SK-N-SH (cell line): Measurements from ENCODE around the gene CDKAL1. TPM values are rescaled to one million over a fixed set of nuclear protein-coding genes. Genes with fewer than 3 reads are reported as not detected.
A peak's percentile ranks its signal among the peaks of the same experiment; 100 is the strongest.

Experiments used
- CTCF ChIA-PET: fragments of 300-600, 350-600 bp; formaldehyde crosslinking; extraction: SDS; loops from one replicate; lab custom pipeline; 2021; lab: Yijun Ruan, JAX
- POLR2A ChIA-PET: fragments of 350-600 bp; sonication (Branson Sonifier 250); formaldehyde crosslinking; extraction: SDS; loops from one replicate; lab custom pipeline; 2020; ENCODE audit warnings: antibody characterized with exemption, inconsistent platforms; lab: Yijun Ruan, JAX
- DNase-seq: peaks from one replicate; pipeline ENCODE4 v3.0.0; 2012
- H2AFZ ChIP-seq: fragments of 200-600 bp; sonication (generic); 2 replicates; pipeline ENCODE4 v1.8.1; 2016; ENCODE audit warnings: antibody characterized with exemption, mild to moderate bottlenecking, low read depth
- H3F3A ChIP-seq: fragments of 200-600 bp; sonication (generic); replicated peaks from 2 replicates; pipeline ENCODE3; 2016; ENCODE audit warnings: antibody characterized with exemption, mild to moderate bottlenecking; ENCODE audit not compliant: insufficient read depth
- H3K27ac ChIP-seq, 2 experiments: fragments of 200-500 bp in 1 of 2; fragments of 200-600 bp in 1 of 2; sonication (Bioruptor generic) in 1 of 2; sonication (generic), shearing (Covaris generic) in 1 of 2; 2 replicates each; pipeline versions ENCODE4 v1.5.1 to v1.6.1; 2014 to 2016; ENCODE audit warnings: low read depth in 2 of 2, inconsistent platforms in 1 of 2, low read length in 1 of 2, mild to moderate bottlenecking in 1 of 2, mixed read lengths in 1 of 2
- H3K27me3 ChIP-seq: fragments of 200-600 bp; sonication (generic), shearing (Covaris generic); 2 replicates; pipeline ENCODE4 v1.6.1; 2016; ENCODE audit warnings: mixed run types; ENCODE audit not compliant: insufficient read depth
- H3K36me3 ChIP-seq, 2 experiments: fragments of 200-500 bp in 1 of 2; fragments of 200-600 bp in 1 of 2; sonication (Bioruptor generic) in 1 of 2; sonication (generic) in 1 of 2; replicated peaks in 1 of 2; 2 replicates each; pipeline versions ENCODE3 to v1.5.1; 2014 to 2016; ENCODE audit warnings: low read length in 1 of 2, mild to moderate bottlenecking in 1 of 2; ENCODE audit not compliant: insufficient read depth in 2 of 2, control insufficient read depth in 1 of 2
- H3K4me1 ChIP-seq, 2 experiments: fragments of 200-500 bp in 1 of 2; fragments of 200-600 bp in 1 of 2; sonication (Bioruptor generic) in 1 of 2; sonication (generic), shearing (Covaris generic) in 1 of 2; 2 replicates each; pipeline versions ENCODE4 v1.5.1 to v1.6.1; 2014 to 2016; ENCODE audit warnings: low read depth in 1 of 2, low read length in 1 of 2, mixed run types in 1 of 2; ENCODE audit not compliant: insufficient read depth in 2 of 2, control insufficient read depth in 1 of 2
- H3K4me2 ChIP-seq: fragments of 200-600 bp; sonication (generic), shearing (Covaris generic); 2 replicates; pipeline ENCODE4 v1.6.1; 2017; ENCODE audit warnings: mixed run types
- H3K4me3 ChIP-seq, 2 experiments: fragments of 200-500 bp in 1 of 2; fragments of 200-600 bp in 1 of 2; sonication (Bioruptor generic) in 1 of 2; sonication (generic), shearing (Covaris generic) in 1 of 2; 2 replicates each; pipeline versions ENCODE4 v1.5.1 to v1.8.1; 2014 to 2016; ENCODE audit warnings: low read depth in 2 of 2, inconsistent platforms in 1 of 2, low read length in 1 of 2, mild to moderate bottlenecking in 1 of 2, mixed read lengths in 1 of 2, moderate library complexity in 1 of 2
- H3K79me2 ChIP-seq: fragments of 200-600 bp; sonication (generic); 2 replicates; pipeline ENCODE4 v1.8.1; 2017; ENCODE audit warnings: mild to moderate bottlenecking; ENCODE audit not compliant: insufficient read depth
- H3K9ac ChIP-seq: fragments of 200-600 bp; sonication (generic); 2 replicates; pipeline ENCODE4 v1.6.1; 2017; ENCODE audit warnings: mixed run types
- H3K9me2 ChIP-seq: fragments of 200-600 bp; sonication (generic); 2 replicates; pipeline ENCODE4 v1.6.1; 2017; ENCODE audit warnings: mixed run types
- H3K9me3 ChIP-seq: fragments of 200-600 bp; sonication (generic); 2 replicates; pipeline ENCODE4 v1.6.1; 2017; ENCODE audit warnings: mixed run types, mild to moderate bottlenecking, moderate library complexity
- H4K20me1 ChIP-seq: fragments of 200-600 bp; sonication (generic); 2 replicates; pipeline ENCODE4 v1.6.1; 2017; ENCODE audit warnings: mild to moderate bottlenecking, mixed run types; ENCODE audit not compliant: insufficient read depth
- CHD2 ChIP-seq: fragments of 150-350 bp; IDR thresholded peaks from 2 replicates; pipeline ENCODE4 v1.6.1; 2018; ENCODE audit warnings: low read length; ENCODE audit not compliant: partially characterized antibody
- EP300 ChIP-seq, 2 experiments: IDR thresholded peaks; 2 replicates each; pipeline versions ENCODE4 v1.4.0 to v1.6.1; 2012; ENCODE audit warnings: borderline replicate concordance in 1 of 2, low read depth in 1 of 2, low read length in 1 of 2
- FOSL2 ChIP-seq: IDR thresholded peaks from 2 replicates; pipeline ENCODE4 v1.4.0; 2012; ENCODE audit warnings: low read depth, mild to moderate bottlenecking, moderate library complexity, borderline replicate concordance
- FOXJ3 ChIP-seq: sonication (generic); formaldehyde crosslinking; IDR thresholded peaks from 2 replicates; pipeline ENCODE4 v1.5.1; 2020; ENCODE audit warnings: mild to moderate bottlenecking, missing genetic modification reagents
- IRF3 ChIP-seq: fragments of 150-350 bp; IDR thresholded peaks from 2 replicates; pipeline ENCODE4 v1.6.1; 2016; ENCODE audit warnings: mild to moderate bottlenecking, low read depth, low read length
- MEF2A ChIP-seq: IDR thresholded peaks from 2 replicates; pipeline ENCODE4 v1.4.0; 2012; ENCODE audit warnings: low read depth, borderline replicate concordance
- NFIC ChIP-seq: IDR thresholded peaks from 2 replicates; pipeline ENCODE4 v1.4.0; 2012; ENCODE audit warnings: borderline replicate concordance
- NRF1 ChIP-seq: IDR thresholded peaks from 2 replicates; pipeline ENCODE4 v1.6.1; 2012; ENCODE audit warnings: low read depth, mild to moderate bottlenecking, low read length
- POLR2AphosphoS5 ChIP-seq: IDR thresholded peaks from 2 replicates; pipeline ENCODE4 v1.6.1; 2012; ENCODE audit warnings: low read depth, low read length
- RCOR1 ChIP-seq: fragments of 150-350 bp; IDR thresholded peaks from 2 replicates; pipeline ENCODE4 v1.6.1; 2017; ENCODE audit warnings: antibody characterized with exemption, low read length
- REST ChIP-seq: IDR thresholded peaks from 2 replicates; pipeline ENCODE4 v1.6.1; 2012; ENCODE audit warnings: mild to moderate bottlenecking, low read depth, low read length, moderate library complexity
- RFX5 ChIP-seq: IDR thresholded peaks from 2 replicates; pipeline ENCODE4 v1.6.1; 2012; ENCODE audit warnings: mild to moderate bottlenecking, improper control_type of control experiment, low read length
- TAF1 ChIP-seq: IDR thresholded peaks from 2 replicates; pipeline ENCODE4 v1.6.1; 2012; ENCODE audit warnings: low read depth, mild to moderate bottlenecking, low read length, moderate library complexity, borderline replicate concordance
- YY1 ChIP-seq: IDR thresholded peaks from 2 replicates; pipeline ENCODE4 v1.4.0; 2012; ENCODE audit warnings: low read depth, mild to moderate bottlenecking
- WGBS: methylation state at CpG from one replicate; pipeline ENCODE4 v1.1.6; 2017; ENCODE audit warnings: low lambda C conversion rate; 5-methylcytosine and 5-hydroxymethylcytosine counted together
- polyA plus RNA-seq, 3 experiments: library from polyadenylated mRNA; depleted of rRNA; stranded (reverse); fragments of >200 nt; gene quantifications; 2 replicates each; pipeline ENCODE4 v1.2.3, GENCODE V29; 2012
- TF ChIP-seq, protein P1 (sequence below): IDR thresholded peaks from 2 replicates; pipeline ENCODE4; 2012

The CDKAL1 gene
- polyA plus RNA-seq, 1 of the 3 experiments (the other 2 are of a cell fraction): 2.6 TPM

- Histone ChIP-seq H3K27me3 (no peaks in the 10 kb centered on the region), H3K9me2 (no peaks in the 10 kb centered on the region), H3K36me3 (no peaks in the 10 kb centered on the region), H3K79me2 (no peaks in the 10 kb centered on the region; the same call in 1 of the 2 replicates), H3K4me2 (no peak overlapping the region), H3K27ac (peak overlapping the region in 1 of 2 experiments; percentile 36; a peak in 1 of 4 replicates), H3K9me3 (no peaks in the 10 kb centered on the region), H4K20me1 (no peaks in the 10 kb centered on the region), H3F3A (peaks cover 5% of the 10 kb centered on the region), H2AFZ (no peak overlapping the region), H3K4me1 (peaks cover 3 to 15% of the 10 kb centered on the region in 2 experiments; a peak in 3 of 4 replicates), H3K9ac (no peak overlapping the region), H3K4me3 (no peak overlapping the region)
- TF ChIP-seq RCOR1: no peak
- TF ChIP-seq EP300 (IDR thresholded peaks at IDR 0.05; ENCODE audit: borderline replicate concordance in 1 of 2, low read depth in 1 of 2, low read length in 1 of 2): no peak
- TF ChIP-seq NFIC: peak; percentile 20; the same call in 1 of the 2 replicates
- TF ChIP-seq YY1: no peak
- no peak for TF ChIP-seq RFX5
- TF ChIP-seq FOXJ3 (CRISPR knock-in tag): no peak
- TF ChIP-seq NRF1: no peak
- no peak for TF ChIP-seq REST
- CTCF ChIA-PET: interaction anchor here (0.6 kb wide), 1 partner anchor 18 kb away, joined by 3 read pairs; no protein-coding TSS in a partner anchor
- no peak for DNase-seq
- POLR2A ChIA-PET: no interaction called here
- WGBS: 61% methylated on average over 4 of the region's 4 CpGs
These were observed 159.3 kb downstream of the CDKAL1 start for GRCh38 chr6:20693466-20694063.

- H2AFZ ChIP-seq: no peak overlapping the region
- TF ChIP-seq IRF3: no peak
- TF ChIP-seq TAF1: no peak
- TF ChIP-seq RFX5: no peak
- TF ChIP-seq, protein P1, sequence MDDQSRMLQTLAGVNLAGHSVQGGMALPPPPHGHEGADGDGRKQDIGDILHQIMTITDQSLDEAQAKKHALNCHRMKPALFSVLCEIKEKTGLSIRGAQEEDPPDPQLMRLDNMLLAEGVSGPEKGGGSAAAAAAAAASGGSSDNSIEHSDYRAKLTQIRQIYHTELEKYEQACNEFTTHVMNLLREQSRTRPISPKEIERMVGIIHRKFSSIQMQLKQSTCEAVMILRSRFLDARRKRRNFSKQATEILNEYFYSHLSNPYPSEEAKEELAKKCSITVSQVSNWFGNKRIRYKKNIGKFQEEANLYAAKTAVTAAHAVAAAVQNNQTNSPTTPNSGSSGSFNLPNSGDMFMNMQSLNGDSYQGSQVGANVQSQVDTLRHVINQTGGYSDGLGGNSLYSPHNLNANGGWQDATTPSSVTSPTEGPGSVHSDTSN: no peak
- no peak for TF ChIP-seq CHD2
- TF ChIP-seq FOSL2: no peak
- TF ChIP-seq MEF2A: no peak
- TF ChIP-seq POLR2AphosphoS5: no peak
- no peak overlapping the region for H3K27ac ChIP-seq
- no peak for DNase-seq
- no peak overlapping the region for H3K4me3 ChIP-seq
- H3K9ac ChIP-seq: no peak overlapping the region
- no peaks in the 10 kb centered on the region; the same call in 1 of the 2 replicates for H3K79me2 ChIP-seq
- no peaks in the 10 kb centered on the region for H4K20me1 ChIP-seq
- peaks cover 6 to 8% of the 10 kb centered on the region in 2 experiments; a peak in 3 of 4 replicates for H3K4me1 ChIP-seq
- H3F3A ChIP-seq: peaks cover 5% of the 10 kb centered on the region
- CTCF ChIA-PET: no interaction called here
- WGBS: 91% methylated on average over 3 of the region's 3 CpGs
- no peaks in the 10 kb centered on the region for H3K36me3 ChIP-seq
- H3K9me3 ChIP-seq: no peaks in the 10 kb centered on the region
- no peak overlapping the region for H3K4me2 ChIP-seq
- POLR2A ChIA-PET: no interaction called here
- H3K9me2 ChIP-seq: no peaks in the 10 kb centered on the region
- no peaks in the 10 kb centered on the region for H3K27me3 ChIP-seq
These were observed 162.4 kb downstream of the CDKAL1 start for GRCh38 chr6:20696676-20697075.
